HepG2 (cell line): ENCODE results near the gene KLHDC2. TPM values are rescaled to one million over a fixed set of nuclear protein-coding genes. Genes with fewer than 3 reads are reported as not detected.

Source experiments
- ATAC-seq: fragments of 200-7000 bp; cut with Tn5 transposase; 3 replicates; pipeline ENCODE4 v1.9.1; 2020; ENCODE audit warnings: mild to moderate bottlenecking, moderate library complexity
- BruUV-seq: library from RNA; stranded (reverse); fragments of 400-500 nt; replicated peaks from 2 replicates; lab custom pipeline; 2021; lab: Mats Ljungman, UMichigan
- CTCF ChIA-PET: fragments of 300-600 bp; formaldehyde crosslinking; extraction: SDS; loops from one replicate; lab custom pipeline; 2021; ENCODE audit warnings: low total read pairs, inconsistent platforms, low intra/inter-chr PET ratio; lab: Yijun Ruan, JAX
- POLR2A ChIA-PET: fragments of 350-600 bp; sonication (Branson Sonifier 250); formaldehyde crosslinking; loops from one replicate; lab custom pipeline; 2020; ENCODE audit warnings: antibody characterized with exemption, inconsistent platforms; lab: Yijun Ruan, JAX
- DNase-seq: peaks from one replicate; pipeline ENCODE4 v3.0.0-alpha.2; 2015; ENCODE audit warnings: low spot score
- FAIRE-seq: peaks from 3 replicates; lab custom pipeline; 2011; peaks lifted over from hg19 to GRCh38; lab: Jason Lieb, UNC
- H2AFZ ChIP-seq: one replicate; pipeline ENCODE4 v1.6.1; 2011; ENCODE audit warnings: low read length, inconsistent platforms
- H3K27ac ChIP-seq: fragments of 300-600 bp; 3 replicates; pipeline ENCODE4 v1.8.0; 2011; ENCODE audit warnings: mixed run types, mild to moderate bottlenecking, mixed read lengths, low read length, inconsistent platforms; ENCODE audit not compliant: insufficient read depth; ENCODE audit errors: extremely low read length
- H3K27me3 ChIP-seq, 2 experiments: fragments of 200-600 bp in 1 of 2; 2 replicates in 1 of 2; 3 replicates in 1 of 2; pipeline versions ENCODE4 v1.6.0 to v1.8.0; 2011; ENCODE audit warnings: low read length in 2 of 2, mild to moderate bottlenecking in 2 of 2, moderate library complexity in 2 of 2, inconsistent platforms in 1 of 2; ENCODE audit not compliant: insufficient read depth in 2 of 2, control insufficient read depth in 1 of 2
- H3K36me3 ChIP-seq, 2 experiments: fragments of 200-600 bp in 1 of 2; replicated peaks in 1 of 2; 2 replicates in 1 of 2; 3 replicates in 1 of 2; pipeline versions ENCODE4 v1.5.1 to v1.8.0; 2011; ENCODE audit warnings: low read length in 2 of 2, inconsistent platforms in 1 of 2; ENCODE audit not compliant: insufficient read depth in 2 of 2, control insufficient read depth in 1 of 2
- H3K4me1 ChIP-seq: 2 replicates; pipeline ENCODE4 v1.5.1; 2012; ENCODE audit warnings: low read length, inconsistent platforms; ENCODE audit not compliant: insufficient read depth
- H3K4me2 ChIP-seq: 2 replicates; pipeline ENCODE4 v1.6.0; 2011; ENCODE audit warnings: low read depth, low read length, inconsistent platforms
- H3K4me3 ChIP-seq, 3 experiments: fragments of 200-600 bp in 1 of 3; sonication (generic), shearing (Covaris generic) in 1 of 3; replicated peaks in 1 of 3; 2 replicates each; pipeline ENCODE4 v1.5.1; 2011 to 2016; ENCODE audit warnings: low read length in 3 of 3, inconsistent platforms in 2 of 3, low read depth in 2 of 3, mild to moderate bottlenecking in 2 of 3, control low read depth in 1 of 3, mixed read lengths in 1 of 3; ENCODE audit not compliant: insufficient read depth in 1 of 3
- H3K79me2 ChIP-seq: one replicate; pipeline ENCODE4 v1.6.1; 2011; ENCODE audit warnings: low read length, inconsistent platforms; ENCODE audit not compliant: insufficient read depth
- H3K9ac ChIP-seq: 2 replicates; pipeline ENCODE4 v1.6.0; 2011; ENCODE audit warnings: mild to moderate bottlenecking, low read depth, low read length, inconsistent platforms; ENCODE audit not compliant: insufficient read depth
- H3K9me3 ChIP-seq: 2 replicates; pipeline ENCODE4 v1.5.1; 2012; ENCODE audit warnings: mild to moderate bottlenecking, low read length
- H4K20me1 ChIP-seq: 2 replicates; pipeline ENCODE4 v1.6.0; 2011; ENCODE audit warnings: inconsistent platforms, mild to moderate bottlenecking, low read length, moderate library complexity; ENCODE audit not compliant: insufficient read depth
- ARNT ChIP-seq: fragments of 450-650 bp; IDR thresholded peaks from 2 replicates; pipeline ENCODE4 v1.6.1; 2017
- CHCHD3 ChIP-seq: sonication (generic); formaldehyde crosslinking; IDR thresholded peaks from 2 replicates; pipeline ENCODE4 v1.8.0; 2022; ENCODE audit warnings: mild to moderate bottlenecking, missing genetic modification reagents, moderate library complexity
- DBP ChIP-seq: sonication (generic); formaldehyde crosslinking; IDR thresholded peaks from 2 replicates; pipeline ENCODE4 v1.4.0; 2020; ENCODE audit warnings: missing genetic modification reagents; ENCODE audit errors: not compliant biosample characterization
- DMAP1 ChIP-seq: IDR thresholded peaks from 2 replicates; pipeline ENCODE4 v1.6.1; 2016
- FOSL1 ChIP-seq: sonication (generic); formaldehyde crosslinking; IDR thresholded peaks from 2 replicates; pipeline ENCODE4 v1.9.0; 2021; ENCODE audit warnings: missing genetic modification reagents, borderline replicate concordance
- FOXA3 ChIP-seq: IDR thresholded peaks from 2 replicates; pipeline ENCODE4 v1.6.1; 2016; ENCODE audit warnings: missing genetic modification reagents, missing compliant biosample characterization
- KDM5B ChIP-seq: sonication (generic); formaldehyde crosslinking; IDR thresholded peaks from 2 replicates; pipeline ENCODE4 v1.4.0; 2020; ENCODE audit warnings: missing genetic modification reagents, mild to moderate bottlenecking, borderline replicate concordance
- MBD4 ChIP-seq: IDR thresholded peaks from 2 replicates; pipeline ENCODE4 v1.6.1; 2012; ENCODE audit warnings: low read length, inconsistent platforms, borderline replicate concordance
- MXD1 ChIP-seq: sonication (generic); formaldehyde crosslinking; IDR thresholded peaks from 2 replicates; pipeline ENCODE4 v1.4.0; 2020; ENCODE audit warnings: mild to moderate bottlenecking, missing genetic modification reagents
- NKX3-1 ChIP-seq: sonication (generic); formaldehyde crosslinking; IDR thresholded peaks from 2 replicates; pipeline ENCODE4 v1.5.0; 2020; ENCODE audit warnings: missing genetic modification reagents
- SMARCE1 ChIP-seq: fragments of 450-650 bp; IDR thresholded peaks from 2 replicates; pipeline ENCODE4 v1.6.1; 2017; ENCODE audit warnings: borderline replicate concordance
- TBP ChIP-seq: sonication (generic); formaldehyde crosslinking; IDR thresholded peaks from 2 replicates; pipeline ENCODE4 v1.5.0; 2020; ENCODE audit warnings: missing genetic modification reagents
- THAP8 ChIP-seq: sonication (generic); formaldehyde crosslinking; IDR thresholded peaks from 2 replicates; pipeline ENCODE4 v1.5.1; 2020; ENCODE audit warnings: missing genetic modification reagents, mild to moderate bottlenecking, borderline replicate concordance
- TIGD3 ChIP-seq: sonication (generic); formaldehyde crosslinking; IDR thresholded peaks from 2 replicates; pipeline ENCODE4 v1.5.1; 2020; ENCODE audit warnings: mild to moderate bottlenecking, missing genetic modification reagents, borderline replicate concordance
- ZFX ChIP-seq: sonication (generic); formaldehyde crosslinking; IDR thresholded peaks from 2 replicates; pipeline ENCODE4 v1.4.0; 2020; ENCODE audit warnings: mild to moderate bottlenecking, low read depth, missing genetic modification reagents, moderate library complexity
- ZNF121 ChIP-seq: sonication (generic); formaldehyde crosslinking; IDR thresholded peaks from 2 replicates; pipeline ENCODE4 v1.5.0; 2020; ENCODE audit warnings: mild to moderate bottlenecking, missing genetic modification reagents
- ZNF18 ChIP-seq: sonication (generic); formaldehyde crosslinking; IDR thresholded peaks from 2 replicates; pipeline ENCODE4 v1.8.0; 2022; ENCODE audit warnings: mild to moderate bottlenecking, missing genetic modification reagents; ENCODE audit not compliant: insufficient replicate concordance
- ZNF20 ChIP-seq: sonication (generic); formaldehyde crosslinking; IDR thresholded peaks from 2 replicates; pipeline ENCODE4 v1.4.0; 2020; ENCODE audit warnings: mild to moderate bottlenecking, moderate library complexity, missing genetic modification reagents
- ZNF225 ChIP-seq: sonication (generic); formaldehyde crosslinking; IDR thresholded peaks from 2 replicates; pipeline ENCODE4 v1.4.0; 2020; ENCODE audit warnings: mild to moderate bottlenecking, missing genetic modification reagents
- ZNF766 ChIP-seq: sonication (generic); formaldehyde crosslinking; IDR thresholded peaks from 2 replicates; pipeline ENCODE4 v1.5.0; 2020; ENCODE audit warnings: missing genetic modification reagents, borderline replicate concordance
- ZSCAN9 ChIP-seq: IDR thresholded peaks from 2 replicates; pipeline ENCODE4 v1.6.1; 2016; ENCODE audit warnings: borderline replicate concordance
- WGBS: methylation state at CpG from one replicate; pipeline ENCODE4 v1.1.6; 2017; ENCODE audit warnings: low lambda C conversion rate; 5-methylcytosine and 5-hydroxymethylcytosine counted together
- in situ Hi-C: cut with HindIII; loops from 2 replicates; pipeline ENCODE4 v1.10.0; 2017; ENCODE audit warnings: low pct_unique_long_range_greater_than_20kb; ENCODE audit not compliant: extremely low pct_ligation_motif_present
- intact Hi-C: fragments of 100-400 bp; cut with micrococcal nuclease; formaldehyde crosslinking; loops from one replicate; pipeline ENCODE4 v1.10.0; 2022; ENCODE audit not compliant: unreplicated experiment
- polyA plus RNA-seq, 8 experiments: library from polyadenylated mRNA; depleted of rRNA in 3 of 8; stranded (reverse) in 7 of 8; unstranded in 1 of 8; fragments of >200 nt; fragmentation: Illumina TruSeq in 4 of 8; extraction: Trizol in 4 of 8; gene quantifications; 2 replicates each; pipeline versions ENCODE4 v1.2.1 to v1.2.3, GENCODE V29; 2011 to 2016; ENCODE audit warnings: low read depth in 4 of 8, missing spikeins in 1 of 8, mixed read lengths in 1 of 8; ENCODE audit not compliant: insufficient read depth in 1 of 8
- total RNA-seq, 5 experiments: library from RNA; depleted of rRNA; stranded (reverse); fragments of >200 nt; fragmentation: Illumina TruSeq; extraction: Trizol; gene quantifications; 2 replicates each; pipeline ENCODE4 v1.2.3, GENCODE V29; 2016; ENCODE audit warnings: low read depth in 1 of 5

The KLHDC2 gene
- total and polyA plus RNA-seq, 2 of the 13 experiments (the other 11 are each of a cell fraction or from before 2014, with no cell fraction given) = 95.5 to 170 TPM

GRCh38 chr14:49770212-49770817 is 2.4 kb downstream of the KLHDC2 start:
- Histone ChIP-seq H3K4me3 (peak overlapping the region; percentile 76 to 99 (median 94)), H3K79me2 (peaks cover 41% of the 10 kb centered on the region), H4K20me1 (no peaks in the 10 kb centered on the region), H2AFZ (no peak overlapping the region), H3K4me2 (peak overlapping the region; percentile 99), H3K9me3 (no peaks in the 10 kb centered on the region), H3K27ac (peak overlapping the region; percentile 99), H3K27me3 (no peaks in the 10 kb centered on the region; a peak in 1 of 5 replicates), H3K36me3 (peaks cover 0 to 19% of the 10 kb centered on the region in 2 experiments; a peak in 4 of 5 replicates), H3K4me1 (peaks cover 40% of the 10 kb centered on the region), H3K9ac (peak overlapping the region; percentile 98)
- DNase-seq = peak; percentile 97
- POLR2A ChIA-PET = interaction anchor here (0.8 to 6.5 kb wide), 17 partner anchors 9 to 1173 kb away, joined by 3 to 76 read pairs (median 12); partner anchors contain the start of genes DNAAF2, KLHDC1, LRR1 and MGAT2
- no TSS peak for BruUV-seq
- peak; percentile 97 for FAIRE-seq
- ATAC-seq = peak; percentile 73
- in situ Hi-C loops (no loop called here), intact Hi-C loops (loop anchor here (2.0 kb wide), 1 partner anchor 50 kb away; no protein-coding TSS in a partner anchor)
- CTCF ChIA-PET = no interaction called here
- WGBS = 2% methylated on average over 4 of the region's 4 CpGs
- peak; percentile 95 for TF ChIP-seq FOXA3 (CRISPR knock-in tag)
- TF ChIP-seq ZNF20 = no peak
- TF ChIP-seq DMAP1 = peak; percentile 79; the same call in 1 of the 2 replicates
- no peak for TF ChIP-seq FOSL1 (CRISPR knock-in tag)
- TF ChIP-seq ZNF18 (CRISPR knock-in tag) = no peak
- TF ChIP-seq SMARCE1 = no peak
- no peak for TF ChIP-seq DBP (CRISPR knock-in tag)
- peak; percentile 47; the same call in 1 of the 2 replicates for TF ChIP-seq MBD4
- TF ChIP-seq ZNF766 (CRISPR knock-in tag) = no peak
- no peak for TF ChIP-seq ZNF121 (CRISPR knock-in tag)
- TF ChIP-seq TIGD3 = no peak
- TF ChIP-seq CHCHD3 (CRISPR knock-in tag) = no peak
- no peak for TF ChIP-seq TBP (CRISPR knock-in tag)
- TF ChIP-seq ZSCAN9 = peak; percentile 93
- no peak for TF ChIP-seq MXD1
- TF ChIP-seq ZNF225 (CRISPR knock-in tag) = no peak
- no peak for TF ChIP-seq KDM5B (CRISPR knock-in tag)
- TF ChIP-seq ZFX (CRISPR knock-in tag) = peak; percentile 45; the same call in 1 of the 2 replicates
- TF ChIP-seq NKX3-1 (CRISPR knock-in tag) = peak; percentile 76
- TF ChIP-seq ARNT = no peak
- no peak for TF ChIP-seq THAP8
